ENCODE data around the gene ALKBH1. TPM values are rescaled to one million over a fixed set of nuclear protein-coding genes. Genes with fewer than 3 reads are reported as not detected.

The ALKBH1 gene
- total and polyA plus RNA-seq, 2 of the 13 experiments (the other 11 are each of a cell fraction or from before 2014, with no cell fraction given), result 12.5 to 14.3 TPM

- Histone ChIP-seq H3K4me2 (ENCODE audit: low read depth, low read length) (no peak overlapping the region), H4K20me1 (ENCODE audit: insufficient read depth, low read length) (no peaks in the 10 kb centered on the region), H3K36me3 (replicated peaks in 1 of 2; ENCODE audit: control insufficient read depth in 1 of 2, insufficient read depth in 2 of 2, low read length in 2 of 2) (no peaks in the 10 kb centered on the region), H3K27ac (ENCODE audit: extremely low read length, insufficient read depth, low read length) (no peak overlapping the region), H3K27me3 (ENCODE audit: control insufficient read depth in 1 of 2, insufficient read depth in 2 of 2, low read length in 2 of 2) (no peaks in the 10 kb centered on the region), H3K9me3 (ENCODE audit: low read length) (no peaks in the 10 kb centered on the region), H2AFZ (ENCODE audit: low read length) (no peak overlapping the region), H3K4me3 (replicated peaks in 1 of 3; ENCODE audit: insufficient read depth in 1 of 3, low read depth in 2 of 3, low read length in 3 of 3) (no peak overlapping the region), H3K79me2 (ENCODE audit: insufficient read depth, low read length) (no peaks in the 10 kb centered on the region), H3K4me1 (ENCODE audit: insufficient read depth, low read length) (peaks cover 7% of the 10 kb centered on the region), H3K9ac (ENCODE audit: insufficient read depth, low read depth, low read length) (no peak overlapping the region)
- no peak for FAIRE-seq
- ChIA-PET CTCF (ENCODE audit: low intra/inter-chr PET ratio, low total read pairs) (no interaction called here), POLR2A (no interaction called here)
- no TSS peak for BruUV-seq (replicated peaks)
- ATAC-seq, result no peak
- TF ChIP-seq, protein P1, sequence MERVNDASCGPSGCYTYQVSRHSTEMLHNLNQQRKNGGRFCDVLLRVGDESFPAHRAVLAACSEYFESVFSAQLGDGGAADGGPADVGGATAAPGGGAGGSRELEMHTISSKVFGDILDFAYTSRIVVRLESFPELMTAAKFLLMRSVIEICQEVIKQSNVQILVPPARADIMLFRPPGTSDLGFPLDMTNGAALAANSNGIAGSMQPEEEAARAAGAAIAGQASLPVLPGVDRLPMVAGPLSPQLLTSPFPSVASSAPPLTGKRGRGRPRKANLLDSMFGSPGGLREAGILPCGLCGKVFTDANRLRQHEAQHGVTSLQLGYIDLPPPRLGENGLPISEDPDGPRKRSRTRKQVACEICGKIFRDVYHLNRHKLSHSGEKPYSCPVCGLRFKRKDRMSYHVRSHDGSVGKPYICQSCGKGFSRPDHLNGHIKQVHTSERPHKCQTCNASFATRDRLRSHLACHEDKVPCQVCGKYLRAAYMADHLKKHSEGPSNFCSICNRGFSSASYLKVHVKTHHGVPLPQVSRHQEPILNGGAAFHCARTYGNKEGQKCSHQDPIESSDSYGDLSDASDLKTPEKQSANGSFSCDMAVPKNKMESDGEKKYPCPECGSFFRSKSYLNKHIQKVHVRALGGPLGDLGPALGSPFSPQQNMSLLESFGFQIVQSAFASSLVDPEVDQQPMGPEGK (CRISPR knock-in tag; IDR thresholded peaks at IDR 0.05), result no peak
- TF ChIP-seq PITX1 (CRISPR knock-in tag; IDR thresholded peaks at IDR 0.05) (no peak), ZNF580 (CRISPR knock-in tag; IDR thresholded peaks at IDR 0.05; ENCODE audit: borderline replicate concordance, low read depth) (no peak), ZEB1 (IDR thresholded peaks at IDR 0.05; ENCODE audit: insufficient replicate concordance, low read depth) (no peak), KDM2A (CRISPR knock-in tag; IDR thresholded peaks at IDR 0.05; ENCODE audit: borderline replicate concordance, low read depth) (no peak), ISX (CRISPR knock-in tag; conservative IDR thresholded peaks at IDR 0.05) (no peak), TAF1 (CRISPR knock-in tag; IDR thresholded peaks at IDR 0.05) (no peak), NFKB2 (CRISPR knock-in tag; IDR thresholded peaks at IDR 0.05; ENCODE audit: borderline replicate concordance) (no peak), RFX3 (CRISPR knock-in tag; IDR thresholded peaks at IDR 0.05) (no peak), ZNF792 (CRISPR knock-in tag; IDR thresholded peaks at IDR 0.05) (no peak), EHMT2 (IDR thresholded peaks at IDR 0.05; ENCODE audit: borderline replicate concordance, low read depth, low read length) (no peak), JUNB (CRISPR knock-in tag; IDR thresholded peaks at IDR 0.05; ENCODE audit: borderline replicate concordance) (no peak), DMAP1 (CRISPR knock-in tag; IDR thresholded peaks at IDR 0.05) (no peak), MTF1 (CRISPR knock-in tag; IDR thresholded peaks at IDR 0.05) (no peak), ZFP62 (CRISPR knock-in tag; IDR thresholded peaks at IDR 0.05) (no peak)
- in situ Hi-C loops (cut with HindIII; ENCODE audit: extremely low pct_ligation_motif_present, low pct_unique_long_range_greater_than_20kb), result no loop called here
- no peak for DNase-seq (ENCODE audit: low spot score)
- intact Hi-C loops (cut with micrococcal nuclease; ENCODE audit: unreplicated experiment), result no loop called here
Observed at GRCh38 chr14:77667331-77667730, 40.5 kb downstream of the ALKBH1 start.
